Stimulated activated CD8-positive, alpha-beta memory T cell treated with anti-CD3 and anti-CD28 coated beads, Interleukin-7, amount 100 ng/mL, for 24 hours (primary cell): ENCODE results near the gene DICER1.

Experiments used
- DNase-seq: peaks from one replicate; pipeline ENCODE4 v3.0.0-alpha.2; 2020; ENCODE audit warnings: low read depth

DICER1 gene

GRCh38 chr14:95125915-95126314 is 31.4 kb downstream of the DICER1 start:
- DNase-seq = no peak

- DNase-seq = no peak
These were observed 32.1 kb downstream of the DICER1 start for GRCh38 chr14:95125221-95125620.

DNA sequence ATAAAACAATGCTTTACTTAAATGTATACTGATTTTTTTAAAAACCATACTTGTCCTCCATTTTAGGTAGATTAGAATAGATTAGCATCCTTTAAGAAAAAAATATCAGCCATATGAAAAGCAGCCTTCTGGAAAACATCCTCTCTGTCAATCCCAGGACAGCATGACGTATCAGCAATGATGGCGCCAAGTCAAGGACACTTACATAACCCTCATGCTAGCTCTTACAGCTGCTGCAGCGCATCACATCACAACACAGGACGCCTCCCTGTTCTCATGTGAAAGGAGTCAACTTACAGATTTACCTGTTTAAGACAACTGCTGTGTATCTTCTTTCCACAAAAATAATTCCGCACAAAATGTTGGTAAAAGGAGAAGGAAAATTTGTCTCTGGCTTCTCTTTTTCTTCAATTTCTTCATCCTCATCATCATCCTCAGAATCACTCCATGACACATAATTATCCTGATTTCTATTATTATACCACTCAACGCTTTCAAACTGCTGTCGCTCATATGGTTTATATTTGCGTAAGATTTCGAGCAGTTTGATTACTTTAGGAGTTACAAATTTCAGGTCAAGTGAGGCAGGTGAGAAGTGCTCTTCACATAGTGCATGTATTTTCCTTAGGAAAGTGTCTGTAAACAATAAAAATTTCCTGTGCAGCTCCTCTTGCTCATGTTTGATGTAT is 33.3 kb downstream of the DICER1 start:
- no peak for DNase-seq

DNA sequence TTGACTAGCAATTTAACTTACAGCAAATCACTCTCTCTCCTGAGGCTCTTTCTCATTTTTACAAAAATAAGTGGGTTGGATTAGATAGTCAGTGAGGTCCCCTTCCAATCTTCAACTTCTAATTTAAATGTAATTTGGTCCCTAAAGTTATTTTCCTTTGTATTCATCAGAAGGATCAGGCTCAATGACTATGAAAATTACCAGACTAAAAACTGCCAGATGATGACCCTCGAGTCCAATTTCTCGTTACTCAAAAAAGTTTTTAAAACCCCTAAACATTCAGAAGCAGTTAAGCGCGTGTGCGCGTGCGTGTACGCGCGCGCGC is 34.7 kb downstream of the DICER1 start:
- no peak for DNase-seq

DNA sequence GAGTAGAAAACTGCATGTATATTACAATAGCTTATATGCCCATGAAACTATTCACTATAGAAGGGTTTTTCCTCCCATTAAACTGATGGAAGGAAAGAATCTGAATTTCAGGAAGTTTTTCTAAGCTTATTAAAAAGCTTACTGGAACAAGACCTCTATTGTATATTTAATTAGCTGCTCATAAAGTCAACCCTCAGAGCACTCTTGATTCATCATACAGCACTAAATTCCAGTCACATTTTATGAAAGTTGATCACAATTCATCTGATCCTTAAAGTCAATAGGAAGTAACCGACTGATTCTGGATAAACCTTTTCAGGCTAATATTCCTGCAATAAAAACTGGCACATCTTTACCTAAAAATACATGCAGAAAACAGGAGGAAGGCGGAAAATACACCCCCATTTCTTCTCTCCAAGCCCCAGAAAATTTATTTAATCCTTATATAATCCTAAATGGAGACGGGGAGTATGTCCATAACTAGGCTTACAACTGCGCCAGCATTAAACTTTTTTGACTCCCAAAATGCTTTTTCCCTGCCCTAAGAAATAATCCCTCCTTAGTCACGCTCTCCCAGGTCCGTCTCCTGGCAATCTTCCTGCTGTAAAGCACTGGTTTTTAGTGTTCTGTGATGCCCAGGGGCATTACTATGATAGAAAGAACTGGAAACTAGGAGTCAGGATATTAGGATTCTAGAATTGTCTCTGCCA is 35.3 kb downstream of the DICER1 start:
- DNase-seq = no peak

GRCh38 chr14:95119336-95119735 is 38.0 kb downstream of the DICER1 start:
- DNase-seq = no peak

DNA sequence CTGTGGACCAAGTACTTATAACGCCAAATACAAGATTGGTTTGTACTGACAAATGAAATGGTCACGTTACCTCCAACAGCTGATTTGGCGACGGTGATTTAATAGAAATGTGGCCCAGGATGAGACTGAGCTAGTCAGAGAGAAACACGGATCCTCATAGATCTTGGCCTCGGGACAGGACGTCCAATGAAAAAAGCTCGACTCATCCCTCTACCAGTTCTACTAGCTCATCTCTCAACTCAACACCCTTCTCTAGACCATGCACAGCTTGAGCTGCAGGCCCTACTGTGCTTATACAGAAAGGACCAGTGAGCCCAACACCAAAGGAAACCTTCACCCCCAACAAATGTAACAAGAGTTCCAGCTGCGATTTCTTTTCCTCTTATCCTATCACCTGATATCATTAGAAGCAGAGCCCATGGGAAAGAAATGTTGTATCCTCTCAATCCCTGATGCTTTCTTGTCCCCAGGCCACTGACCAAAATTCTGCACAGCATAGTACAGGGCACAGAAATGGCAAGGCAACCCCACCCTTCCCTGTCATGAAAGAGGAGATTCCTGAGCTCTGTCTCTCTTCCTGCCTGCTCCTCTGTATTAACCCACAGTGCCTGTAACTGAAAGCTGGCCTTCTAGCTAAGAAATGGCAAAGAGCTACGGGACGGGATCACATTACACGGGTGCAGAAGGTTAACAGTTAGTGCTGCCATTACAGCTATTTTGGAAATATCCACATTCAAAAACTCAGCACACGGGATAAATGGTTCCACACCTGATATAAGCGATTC is 39.2 kb downstream of the DICER1 start:
- no peak for DNase-seq

DNA sequence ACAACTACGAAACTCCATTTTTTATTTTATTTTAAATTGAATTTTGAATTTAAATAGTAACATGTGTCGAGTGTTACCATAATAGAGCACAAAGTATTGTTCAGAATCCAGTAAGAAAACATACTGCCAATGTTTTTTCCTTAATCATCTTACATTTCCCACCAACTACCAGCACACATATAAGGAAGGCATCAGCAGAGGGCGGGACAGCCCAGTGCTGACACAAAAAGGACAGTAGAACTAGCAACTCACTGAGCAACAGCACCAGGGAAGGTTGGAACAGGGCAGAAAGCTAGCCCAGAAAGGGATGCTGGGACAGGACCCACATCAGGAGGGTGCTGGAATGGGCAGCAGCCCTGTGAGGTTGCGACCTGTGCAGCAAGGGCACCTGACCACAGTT is 43.9 kb downstream of the DICER1 start:
- no peak for DNase-seq

DNA sequence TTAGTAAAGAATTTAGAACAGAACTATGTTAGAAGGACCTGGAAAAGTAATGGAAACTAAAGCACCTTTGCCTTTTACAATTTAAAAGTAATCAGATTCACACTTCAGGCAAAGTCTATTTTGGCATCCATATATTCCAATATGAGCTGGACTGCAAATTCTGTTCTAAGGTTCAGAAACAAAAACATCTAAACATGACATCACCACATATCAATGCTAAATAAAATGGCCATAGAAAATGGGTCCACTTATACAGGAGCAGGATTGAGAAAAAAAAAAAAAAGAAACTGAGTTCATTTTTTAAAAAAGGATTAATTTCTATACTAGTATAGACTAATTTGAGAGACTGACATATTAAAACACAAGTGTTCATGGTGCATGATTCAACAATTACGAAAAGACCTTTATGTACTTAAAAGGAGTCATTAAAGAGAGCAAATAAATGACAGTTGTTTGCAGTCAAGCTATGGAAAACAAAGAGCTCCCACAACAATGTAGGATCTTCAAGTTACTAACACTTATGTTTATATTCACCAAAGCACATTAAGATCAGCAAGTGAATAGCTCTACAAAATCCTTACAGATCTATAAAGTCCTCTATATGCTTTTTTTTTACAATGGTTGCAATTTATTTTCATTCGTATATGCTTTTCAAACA is 45.7 kb downstream of the DICER1 start:
- no peak for DNase-seq

DNA sequence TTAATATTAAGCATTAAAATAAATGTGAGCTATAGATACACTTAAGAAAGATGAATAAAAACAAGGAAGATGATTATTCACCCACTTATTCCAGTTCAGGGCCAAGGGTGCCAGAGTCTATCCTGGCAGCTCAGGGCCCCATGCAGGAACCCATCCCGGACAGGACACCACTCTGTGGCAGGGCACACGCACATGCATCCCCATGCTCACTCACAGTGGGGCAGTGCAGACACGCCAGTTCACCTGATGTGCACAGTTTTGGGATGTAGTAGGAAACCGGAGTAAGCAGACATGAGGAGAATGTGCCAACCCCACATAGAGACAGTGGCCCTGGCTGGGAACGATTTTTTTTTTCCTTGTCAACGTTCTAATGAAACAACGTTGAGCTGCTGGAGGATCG is 47.2 kb downstream of the DICER1 start:
- no peak for DNase-seq

DNA sequence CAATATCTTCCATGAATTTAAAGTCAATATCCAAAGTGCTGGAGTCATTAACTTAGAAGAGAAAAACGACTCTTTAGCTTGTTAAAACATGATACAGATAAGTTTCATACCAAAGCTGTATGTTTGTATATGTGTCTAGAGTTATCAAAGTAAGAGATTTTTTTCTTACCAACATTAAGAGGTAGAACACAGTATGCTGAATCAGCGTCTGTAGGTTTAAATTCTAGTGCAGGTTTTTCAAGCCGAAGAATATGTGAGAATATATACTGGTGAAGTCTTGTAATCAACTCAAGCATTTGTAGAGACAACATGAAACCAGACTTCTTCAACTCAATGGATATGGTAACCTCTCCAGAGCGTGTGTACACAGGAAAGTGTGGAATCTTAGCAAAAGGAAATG is 49.6 kb downstream of the DICER1 start:
- DNase-seq = no peak

GRCh38 chr14:95106971-95107370 is 50.4 kb downstream of the DICER1 start:
- DNase-seq = no peak

- DNase-seq = no peak
These were observed 52.4 kb downstream of the DICER1 start for GRCh38 chr14:95104911-95105310.

DNA sequence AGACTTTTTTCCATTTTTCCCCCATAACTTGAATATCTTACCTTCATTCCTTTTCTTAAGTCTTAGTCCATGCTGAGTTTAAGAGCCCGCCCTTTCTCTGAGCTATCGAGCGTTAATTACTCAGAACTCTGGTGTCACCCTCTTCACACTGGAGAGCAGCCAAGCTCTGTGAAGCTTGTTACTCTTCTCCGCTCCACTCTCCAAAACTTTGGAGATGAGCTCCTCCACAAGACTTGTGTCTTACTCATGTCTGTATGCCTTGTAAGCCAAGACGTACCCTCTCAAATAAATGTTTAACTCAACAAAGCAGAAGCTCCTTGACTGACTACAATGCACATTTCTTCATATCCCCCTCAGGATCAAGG is 54.7 kb downstream of the DICER1 start:
- DNase-seq = no peak

GRCh38 chr14:95101736-95102679 is 55.3 kb downstream of the DICER1 start:
- DNase-seq = no peak

DNA sequence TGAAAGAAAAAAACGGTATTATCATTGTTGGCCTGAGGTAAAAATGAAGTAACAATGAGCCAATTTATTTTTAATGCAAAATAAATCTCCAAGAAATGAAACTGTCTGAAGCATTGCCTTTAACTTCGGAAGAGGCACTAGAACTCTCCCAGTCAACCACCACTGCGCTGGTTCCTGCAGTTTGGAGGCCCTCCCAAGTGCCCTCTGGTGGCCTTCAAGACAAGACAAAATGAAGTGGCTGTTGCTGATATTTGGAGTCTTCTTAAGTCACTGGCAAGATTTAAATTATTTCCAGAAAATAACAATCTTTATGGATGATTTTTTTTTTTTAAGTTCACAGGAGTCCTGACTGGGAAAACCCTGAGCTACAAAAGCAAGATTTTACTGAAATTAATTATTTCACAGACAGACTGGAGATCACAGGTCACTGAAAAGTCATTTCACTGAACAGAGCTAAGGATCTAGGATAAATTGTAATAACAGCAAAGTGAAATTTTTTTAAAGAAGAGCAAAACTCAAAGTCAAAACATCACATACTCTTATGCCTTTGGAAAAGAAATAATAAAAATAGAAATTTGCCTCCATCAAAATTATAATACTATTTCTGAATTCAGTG is 58.2 kb downstream of the DICER1 start:
- DNase-seq = no peak

GRCh38 chr14:95097385-95097784 is 59.9 kb downstream of the DICER1 start:
- no peak for DNase-seq

- no peak for DNase-seq
These were observed 60.9 kb downstream of the DICER1 start for GRCh38 chr14:95096476-95096875.

GRCh38 chr14:95095996-95096395 is 61.3 kb downstream of the DICER1 start:
- no peak for DNase-seq

- DNase-seq = no peak
These were observed 64.6 kb downstream of the DICER1 start for GRCh38 chr14:95092723-95093122.

- no peak for DNase-seq
These were observed 65.7 kb downstream of the DICER1 start for GRCh38 chr14:95091581-95091980.
